ENCODE results near the gene LUC7L. TPM values are rescaled to one million over a fixed set of nuclear protein-coding genes. Genes with fewer than 3 reads are reported as not detected.

LUC7L gene
- total RNA-seq, 1 donor from 2014 or later, result 64.6 TPM

DNA sequence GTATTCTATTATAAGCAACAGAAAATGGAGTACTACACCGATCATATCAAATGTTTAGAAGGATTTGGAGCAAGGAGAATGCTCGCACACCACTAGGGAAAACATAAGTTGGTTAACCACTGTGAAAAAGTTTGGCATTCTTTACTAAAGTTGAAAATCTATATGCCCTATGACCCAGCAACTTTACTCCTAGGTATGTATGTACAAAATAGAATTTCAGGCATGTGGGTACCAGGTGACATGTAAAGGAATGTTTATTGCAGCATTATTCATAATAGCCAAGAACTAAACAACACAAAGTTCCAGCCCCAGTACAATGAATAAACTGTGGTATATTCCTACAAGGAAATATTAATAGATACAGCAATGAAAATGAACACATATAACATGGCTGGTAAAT lies 82.6 kb downstream of the LUC7L start:
- Mint-ChIP-seq H3K4me3 (ENCODE audit: unreplicated experiment) (no peak overlapping the region), H3K27me3 (ENCODE audit: low read depth) (no peaks in the 10 kb centered on the region), H3K36me3 (ENCODE audit: low read depth) (no peaks in the 10 kb centered on the region), H3K4me1 (ENCODE audit: low read depth) (peaks cover 9% of the 10 kb centered on the region), H3K9me3 (ENCODE audit: low read depth) (no peaks in the 10 kb centered on the region), H3K27ac (ENCODE audit: unreplicated experiment) (no peak overlapping the region)
- DNase-seq (ENCODE audit: low spot score), result no peak
- TF ChIP-seq, protein P1, sequence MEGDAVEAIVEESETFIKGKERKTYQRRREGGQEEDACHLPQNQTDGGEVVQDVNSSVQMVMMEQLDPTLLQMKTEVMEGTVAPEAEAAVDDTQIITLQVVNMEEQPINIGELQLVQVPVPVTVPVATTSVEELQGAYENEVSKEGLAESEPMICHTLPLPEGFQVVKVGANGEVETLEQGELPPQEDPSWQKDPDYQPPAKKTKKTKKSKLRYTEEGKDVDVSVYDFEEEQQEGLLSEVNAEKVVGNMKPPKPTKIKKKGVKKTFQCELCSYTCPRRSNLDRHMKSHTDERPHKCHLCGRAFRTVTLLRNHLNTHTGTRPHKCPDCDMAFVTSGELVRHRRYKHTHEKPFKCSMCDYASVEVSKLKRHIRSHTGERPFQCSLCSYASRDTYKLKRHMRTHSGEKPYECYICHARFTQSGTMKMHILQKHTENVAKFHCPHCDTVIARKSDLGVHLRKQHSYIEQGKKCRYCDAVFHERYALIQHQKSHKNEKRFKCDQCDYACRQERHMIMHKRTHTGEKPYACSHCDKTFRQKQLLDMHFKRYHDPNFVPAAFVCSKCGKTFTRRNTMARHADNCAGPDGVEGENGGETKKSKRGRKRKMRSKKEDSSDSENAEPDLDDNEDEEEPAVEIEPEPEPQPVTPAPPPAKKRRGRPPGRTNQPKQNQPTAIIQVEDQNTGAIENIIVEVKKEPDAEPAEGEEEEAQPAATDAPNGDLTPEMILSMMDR (IDR thresholded peaks at IDR 0.05), result no peak

DNA sequence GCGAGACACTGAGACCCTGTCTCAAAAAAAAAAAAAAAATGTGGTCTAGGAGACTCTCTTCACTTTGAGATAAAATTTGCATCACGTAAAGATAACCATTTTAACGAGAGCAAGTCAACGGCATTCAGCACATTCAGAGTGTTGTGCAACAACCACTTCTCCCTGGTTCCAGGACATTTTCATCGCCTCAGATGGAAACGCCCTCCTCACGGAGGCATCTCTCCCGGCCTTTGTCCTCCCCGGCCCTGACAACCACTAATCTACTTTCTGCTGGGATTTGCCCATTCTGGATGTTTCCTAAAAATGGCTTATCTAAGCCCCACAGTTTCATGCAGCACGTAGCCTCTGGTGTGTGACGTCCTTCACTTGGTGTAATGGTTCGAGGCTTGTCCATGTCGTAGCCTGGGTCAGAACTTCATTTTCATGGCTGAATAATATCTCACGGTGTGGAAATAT lies 84.4 kb downstream of the LUC7L start:
- Mint-ChIP-seq H3K36me3 (ENCODE audit: low read depth) (no peaks in the 10 kb centered on the region), H3K4me1 (ENCODE audit: low read depth) (peaks cover 9% of the 10 kb centered on the region), H3K27ac (ENCODE audit: unreplicated experiment) (no peak overlapping the region), H3K27me3 (ENCODE audit: low read depth) (no peaks in the 10 kb centered on the region), H3K9me3 (ENCODE audit: low read depth) (no peaks in the 10 kb centered on the region), H3K4me3 (ENCODE audit: unreplicated experiment) (no peak overlapping the region)
- TF ChIP-seq, protein P1 (IDR thresholded peaks at IDR 0.05), result no peak
- DNase-seq (ENCODE audit: low spot score), result no peak

- no peaks in the 10 kb centered on the region for H3K9me3 Mint-ChIP-seq (ENCODE audit: low read depth)
- H3K4me3 Mint-ChIP-seq (ENCODE audit: unreplicated experiment), result no peak overlapping the region
- H3K27ac Mint-ChIP-seq (ENCODE audit: unreplicated experiment), result no peak overlapping the region
- peaks cover 5% of the 10 kb centered on the region for H3K4me1 Mint-ChIP-seq (ENCODE audit: low read depth)
- H3K27me3 Mint-ChIP-seq (ENCODE audit: low read depth), result no peaks in the 10 kb centered on the region
- no peak for DNase-seq (ENCODE audit: low spot score)
- TF ChIP-seq, protein P1 (IDR thresholded peaks at IDR 0.05), result no peak
- H3K36me3 Mint-ChIP-seq (ENCODE audit: low read depth), result no peaks in the 10 kb centered on the region
Observed at GRCh38 chr16:143456-143855, 85.8 kb downstream of the LUC7L start.

GRCh38 chr16:143047-143446 lies 86.2 kb downstream of the LUC7L start:
- no peak overlapping the region for H3K27ac Mint-ChIP-seq (ENCODE audit: unreplicated experiment)
- H3K4me3 Mint-ChIP-seq (ENCODE audit: unreplicated experiment), result no peak overlapping the region
- H3K36me3 Mint-ChIP-seq (ENCODE audit: low read depth), result no peaks in the 10 kb centered on the region
- TF ChIP-seq, protein P1 (IDR thresholded peaks at IDR 0.05), result no peak
- no peaks in the 10 kb centered on the region for H3K9me3 Mint-ChIP-seq (ENCODE audit: low read depth)
- DNase-seq (ENCODE audit: low spot score), result no peak
- H3K4me1 Mint-ChIP-seq (ENCODE audit: low read depth), result peaks cover 5% of the 10 kb centered on the region
- H3K27me3 Mint-ChIP-seq (ENCODE audit: low read depth), result no peaks in the 10 kb centered on the region

DNA sequence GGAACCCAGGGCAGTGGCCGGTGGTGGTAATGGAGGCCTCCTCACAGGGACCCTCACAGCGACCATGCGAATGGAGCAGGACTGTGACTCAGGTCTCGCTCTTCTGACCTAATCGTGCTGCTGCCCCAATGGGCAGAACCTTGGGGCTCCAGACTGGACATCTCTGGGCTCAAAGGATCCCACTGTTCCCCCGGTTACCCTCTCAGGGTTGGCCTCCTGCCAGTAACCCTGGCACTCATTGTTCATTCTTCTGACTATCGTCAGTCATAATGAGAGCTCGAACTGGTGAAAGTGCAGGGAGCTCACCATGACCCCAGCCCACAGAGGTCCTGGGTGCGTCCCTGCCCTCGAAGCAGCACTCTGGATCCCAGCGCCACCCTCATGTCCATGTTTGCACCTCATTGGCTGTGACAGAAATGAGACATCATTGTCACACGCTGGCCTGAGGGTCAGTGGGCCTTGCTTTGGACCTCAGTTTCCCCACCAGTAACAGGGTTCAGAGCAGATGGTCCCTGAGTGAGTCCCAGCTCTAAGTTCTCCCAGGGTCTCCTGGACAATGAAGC lies 86.8 kb downstream of the LUC7L start:
- TF ChIP-seq, protein P1 (IDR thresholded peaks at IDR 0.05), result no peak
- Mint-ChIP-seq H3K27me3 (ENCODE audit: low read depth) (no peaks in the 10 kb centered on the region), H3K9me3 (ENCODE audit: low read depth) (no peaks in the 10 kb centered on the region), H3K27ac (ENCODE audit: unreplicated experiment) (no peak overlapping the region), H3K4me3 (ENCODE audit: unreplicated experiment) (no peak overlapping the region), H3K4me1 (ENCODE audit: low read depth) (peaks cover 5% of the 10 kb centered on the region), H3K36me3 (ENCODE audit: low read depth) (no peaks in the 10 kb centered on the region)
- no peak for DNase-seq (ENCODE audit: low spot score)

Data from chondrocyte (in vitro differentiated cells).